Hypothalamus (tissue), 51 donors: ENCODE measurements around the gene TSHZ3.
A peak's percentile ranks its signal among the peaks of the same experiment; 100 is the strongest.

Experiments used
- DNase-seq, 51 donors: peaks; one replicate each; lab custom pipeline; 2025; lab: John Stamatoyannopoulos, UW

TSHZ3 gene

DNA sequence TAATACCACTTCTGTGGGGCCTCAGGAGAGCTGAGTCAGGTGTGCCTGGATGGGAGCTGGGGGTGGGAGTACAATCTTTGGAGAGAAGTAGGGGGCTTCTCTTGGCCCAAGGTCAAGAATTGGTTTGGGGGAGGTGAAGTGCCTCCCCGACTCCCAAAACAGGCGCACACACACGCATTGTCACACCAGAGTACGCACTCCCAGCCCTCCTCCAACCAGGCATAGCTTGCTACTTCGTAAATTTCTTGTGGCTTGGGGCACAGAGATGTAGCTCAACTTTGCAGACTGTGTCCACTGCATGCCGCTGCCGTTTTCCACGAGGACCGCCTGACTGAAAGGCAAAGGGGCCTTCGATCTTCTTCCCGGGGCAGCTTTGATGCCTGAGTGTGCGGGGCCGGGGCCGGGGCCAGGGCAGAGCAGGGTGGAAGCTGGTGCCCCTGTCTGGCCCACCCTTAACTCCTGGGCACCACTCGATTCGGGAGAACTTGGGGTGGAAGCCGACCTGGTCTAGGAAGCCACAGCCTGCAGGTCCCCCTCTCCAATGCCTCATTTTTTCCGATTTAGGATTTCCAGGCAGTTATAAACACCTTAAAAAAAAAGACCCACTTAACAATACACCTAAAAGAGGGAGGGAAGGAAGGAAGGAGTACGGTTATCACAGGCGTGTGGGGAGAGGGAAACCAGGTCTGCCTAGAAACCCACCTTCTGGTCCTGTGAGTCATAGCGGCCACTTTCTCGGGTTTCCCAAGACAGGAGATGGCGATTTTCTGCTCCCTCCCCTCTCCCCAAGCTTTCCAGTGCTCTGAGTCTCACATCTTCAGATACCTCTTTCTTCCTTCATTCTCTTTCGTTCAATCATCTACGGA lies 5.8 kb upstream of the TSHZ3 start:
- DNase-seq: no peak

DNA sequence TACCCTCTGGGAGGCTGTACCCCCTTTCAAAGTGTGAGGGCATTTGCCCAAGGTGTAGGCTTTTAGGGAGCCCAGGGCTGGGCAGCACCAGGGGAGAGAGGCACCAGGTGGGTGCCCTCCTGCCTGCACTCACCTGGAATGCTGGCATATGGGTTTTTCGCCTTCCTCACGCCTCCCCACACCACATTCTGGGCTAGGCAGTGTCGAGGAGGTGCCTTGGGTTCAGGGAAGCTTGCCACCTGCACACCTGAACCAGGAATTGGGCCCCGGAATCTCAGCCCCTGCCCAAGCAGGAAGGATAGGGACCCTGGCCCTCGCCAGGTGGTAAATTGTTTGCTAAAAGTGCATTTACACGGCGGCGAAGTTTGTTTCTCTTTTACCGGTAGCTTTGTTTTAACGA lies 5.1 kb upstream of the TSHZ3 start:
- DNase-seq: no peak

DNA sequence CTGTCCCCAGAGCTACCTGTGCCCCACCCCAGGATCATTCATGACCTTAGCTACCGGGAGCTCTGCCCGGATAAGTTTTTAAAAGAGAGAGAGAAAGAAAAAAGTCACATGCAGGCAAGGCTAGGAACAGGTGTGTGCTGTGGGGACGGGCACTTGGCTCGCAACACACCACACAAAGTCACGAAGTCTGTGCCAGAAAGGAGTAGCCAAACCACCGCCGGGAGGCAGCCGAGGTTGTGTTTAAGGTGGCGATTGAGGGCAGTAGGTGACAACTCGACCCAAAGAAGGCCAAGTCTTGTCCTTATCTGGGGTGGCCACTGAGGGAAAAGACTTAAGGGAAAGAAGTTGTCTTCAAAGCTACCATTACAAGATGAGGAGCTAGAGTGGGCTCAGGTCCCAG lies 4.6 kb upstream of the TSHZ3 start:
- no peak for DNase-seq

DNA sequence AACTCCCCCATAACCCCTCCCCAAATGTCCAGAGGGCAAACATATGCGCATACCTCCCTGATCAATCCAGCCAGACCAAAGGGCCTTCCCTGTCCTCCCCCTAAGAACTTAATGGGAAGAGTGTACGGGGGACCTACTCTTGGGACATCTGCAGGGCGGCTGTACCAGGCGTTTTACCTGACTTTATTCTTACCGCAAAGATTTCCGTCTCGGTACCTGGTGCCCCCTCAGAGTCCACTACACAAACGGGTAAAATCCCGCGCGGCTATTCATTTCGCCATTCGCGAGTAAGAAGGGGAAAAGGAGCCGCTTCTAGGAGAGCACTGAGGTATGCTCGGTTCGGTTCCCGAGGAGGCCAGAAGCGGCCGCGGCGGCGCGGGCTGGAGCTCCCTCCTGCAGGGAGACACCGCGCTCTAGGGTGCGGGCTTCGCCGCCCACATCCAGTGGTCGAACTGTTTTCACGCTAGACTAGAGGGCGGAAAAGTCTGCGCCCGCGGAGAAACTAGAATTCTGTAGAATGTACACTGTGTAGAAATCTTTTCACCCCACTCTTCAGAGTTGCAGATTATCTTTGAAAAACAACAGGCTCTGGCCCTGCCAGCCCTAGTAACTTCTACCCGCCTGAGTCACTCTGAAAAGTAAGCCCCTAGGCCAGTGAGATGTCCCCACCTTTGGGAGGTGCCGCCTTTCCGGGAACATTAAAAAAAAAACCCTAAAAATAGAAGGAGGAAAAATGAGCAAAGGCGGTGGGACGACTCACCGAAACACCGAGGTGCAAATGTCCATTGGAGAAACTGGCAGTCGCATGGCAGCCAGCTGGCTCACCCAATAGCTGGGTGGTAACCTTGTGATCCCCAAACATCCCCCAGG lies 3.8 kb upstream of the TSHZ3 start:
- DNase-seq: no peak

DNA sequence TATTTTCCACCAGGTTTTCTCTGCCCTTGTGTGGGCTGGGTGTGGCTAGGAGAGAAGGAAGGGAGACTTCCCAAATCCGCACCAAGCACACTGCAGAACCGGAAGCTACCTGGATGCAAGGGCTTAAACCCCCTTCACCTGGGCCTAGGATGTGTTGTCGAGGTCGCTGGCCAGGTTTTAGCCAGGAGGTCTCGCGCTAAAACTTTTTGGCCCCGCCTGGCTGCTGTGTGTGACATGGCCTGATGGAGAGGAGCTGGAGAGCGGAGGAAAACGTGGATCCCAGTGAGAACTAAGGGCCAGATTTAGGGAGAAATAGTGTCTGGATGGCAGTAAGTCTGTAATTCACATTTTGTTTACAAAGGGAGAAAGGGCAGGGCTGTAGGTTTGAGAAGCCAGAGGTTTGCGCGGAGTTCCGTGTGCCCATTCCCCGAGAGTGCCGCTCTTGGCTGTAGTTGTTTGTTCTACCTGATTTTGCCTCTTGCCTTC lies 3.1 kb upstream of the TSHZ3 start:
- no peak for DNase-seq

DNA sequence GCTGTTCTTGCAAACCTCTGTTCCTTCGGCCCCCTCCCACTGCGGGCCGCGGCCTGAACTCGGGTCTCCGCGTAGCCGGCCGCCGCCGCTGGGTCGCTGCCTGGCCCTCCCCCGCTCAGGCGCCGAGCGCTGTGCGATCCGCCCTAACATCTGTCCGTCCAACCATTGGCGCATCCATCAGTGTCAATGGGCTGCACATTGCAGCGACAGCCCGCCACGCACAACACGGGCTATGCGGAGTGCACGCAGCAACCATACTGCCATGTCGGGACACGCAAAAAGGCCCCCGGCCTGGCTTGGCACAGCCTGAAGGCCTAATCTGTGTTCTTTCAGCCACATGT lies 2.6 kb upstream of the TSHZ3 start:
- no peak for DNase-seq

DNA sequence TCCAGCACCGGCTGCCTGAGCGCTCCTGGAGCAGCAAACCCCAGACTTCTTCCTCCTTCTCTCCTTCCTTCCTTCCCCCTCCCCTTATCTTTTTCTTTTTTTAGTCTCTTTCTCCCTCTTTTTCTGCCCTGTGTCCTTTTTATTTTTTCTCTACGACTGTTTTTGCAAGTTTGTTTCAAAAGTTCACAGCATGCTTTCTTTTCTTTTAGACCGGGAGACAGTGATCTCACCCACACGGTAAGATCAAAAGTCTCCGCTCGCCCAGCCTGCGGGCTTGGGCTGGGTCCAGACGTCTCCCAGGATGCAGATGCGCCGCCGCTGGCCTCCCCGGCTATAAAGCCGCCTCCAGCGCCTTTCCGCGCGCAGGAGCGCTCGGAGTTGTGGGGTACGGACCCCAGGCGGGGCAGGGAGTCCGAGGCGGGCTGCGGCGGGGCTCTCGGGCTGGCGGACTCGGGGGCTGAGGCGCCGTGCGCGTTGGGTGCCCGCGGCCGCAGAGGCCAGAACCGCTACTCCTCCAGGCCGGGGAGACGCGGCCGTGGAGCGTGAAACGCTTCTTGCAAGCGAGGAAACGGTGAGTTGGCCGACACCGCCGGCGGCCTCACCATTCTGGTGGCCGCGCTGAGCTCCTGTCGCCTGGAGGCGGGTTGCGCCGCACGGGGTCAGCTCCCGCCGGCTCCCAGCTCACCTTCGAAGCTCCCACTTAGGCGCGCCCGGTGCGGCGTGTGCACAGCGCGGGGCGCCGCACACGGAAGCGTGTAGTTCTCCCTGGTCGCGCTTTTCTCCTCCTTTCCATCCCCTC lies 2.0 kb upstream of the TSHZ3 start:
- peak in 7 of 51 donors; percentile 2 to 41 (median 19) for DNase-seq

DNA sequence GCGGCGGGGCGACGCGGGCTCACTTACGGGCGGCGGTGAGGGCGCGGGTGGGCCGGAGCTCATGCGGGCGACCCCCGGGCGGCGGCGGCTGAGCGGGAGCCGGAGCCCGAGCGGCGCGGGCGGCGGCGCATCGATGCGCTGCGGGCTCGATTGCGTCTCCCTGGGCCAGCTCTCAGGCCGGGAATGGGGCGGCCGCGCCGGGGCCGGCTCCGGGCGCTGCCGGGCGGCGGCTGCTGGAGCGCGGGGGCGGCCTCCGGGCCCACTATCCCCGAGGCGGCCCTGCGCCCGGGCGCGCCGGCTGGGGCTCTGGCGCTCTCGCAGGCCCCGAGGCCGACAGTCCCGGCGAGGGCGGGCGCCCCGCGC lies 1.4 kb upstream of the TSHZ3 start:
- DNase-seq: peak in 29 of 51 donors; percentile 4 to 66 (median 30)

DNA sequence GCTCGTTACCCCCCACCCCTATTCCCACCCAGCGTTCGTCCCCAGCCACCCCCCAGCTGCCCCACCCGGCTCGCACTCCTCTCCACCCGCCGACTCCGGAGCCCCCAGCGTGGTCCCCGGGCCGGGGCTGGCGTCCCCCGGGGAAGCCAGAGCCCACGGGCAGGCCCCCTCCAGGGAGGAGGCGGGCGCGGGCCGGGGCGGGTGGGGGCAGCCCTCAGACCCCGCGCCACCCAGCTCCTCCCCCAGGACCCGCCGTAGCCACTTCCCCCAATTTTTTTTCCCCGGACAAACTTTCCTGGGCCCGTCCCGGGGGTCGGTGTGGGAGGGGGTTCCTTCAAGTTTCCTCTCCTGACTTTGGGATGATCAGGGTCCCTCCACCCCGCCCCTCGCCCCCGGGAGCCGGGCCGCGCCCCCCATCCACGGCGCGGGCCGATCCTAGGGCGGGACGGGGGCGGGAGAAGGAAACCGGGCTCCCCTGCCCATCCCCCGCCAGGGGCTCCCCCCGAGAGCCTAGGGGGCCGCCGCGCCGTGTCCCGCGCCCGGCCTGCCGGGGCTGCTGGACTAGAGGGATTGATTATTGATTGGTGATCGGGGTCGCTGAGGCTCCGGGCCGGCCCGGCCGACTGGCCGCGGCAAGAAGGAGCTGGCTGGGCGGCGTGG lies 927 bp upstream of the TSHZ3 start:
- peak in 7 of 51 donors; percentile 26 to 54 (median 40) for DNase-seq

DNA sequence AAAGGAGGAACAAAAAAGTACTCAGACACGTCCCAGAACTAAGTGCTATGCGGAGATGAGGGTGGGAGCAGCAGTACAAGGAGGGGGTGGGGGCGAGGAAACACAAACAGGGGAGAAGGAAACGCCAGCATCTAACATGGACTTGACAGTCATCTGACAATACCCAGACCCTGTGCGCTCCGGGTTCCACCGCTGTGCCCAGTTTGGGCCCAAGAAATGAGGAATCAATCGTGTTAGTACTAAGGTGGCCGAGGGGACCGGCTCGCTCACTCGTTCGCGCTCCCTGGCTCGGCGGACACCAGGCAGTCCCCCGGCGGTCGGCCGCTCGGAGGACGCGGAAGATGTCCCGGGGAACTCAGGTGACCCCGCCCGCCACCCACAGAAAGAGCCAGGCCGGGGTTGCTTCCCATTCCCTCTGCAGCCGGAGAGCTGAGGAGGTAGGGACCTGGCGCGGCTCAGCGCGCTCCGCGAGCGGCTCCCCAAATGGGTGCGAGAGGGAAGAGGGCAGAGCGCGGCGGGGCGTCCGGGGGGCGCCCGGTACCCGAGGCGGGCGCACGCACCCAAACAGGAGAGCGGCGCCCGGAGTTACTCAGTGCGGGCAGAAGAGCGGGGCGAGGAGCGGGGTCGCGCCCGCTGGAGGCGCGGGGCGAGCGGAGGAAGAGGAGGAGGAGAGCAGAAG lies 616 bp downstream of the TSHZ3 start:
- DNase-seq: peak in 14 of 51 donors; percentile 3 to 55 (median 25)

DNA sequence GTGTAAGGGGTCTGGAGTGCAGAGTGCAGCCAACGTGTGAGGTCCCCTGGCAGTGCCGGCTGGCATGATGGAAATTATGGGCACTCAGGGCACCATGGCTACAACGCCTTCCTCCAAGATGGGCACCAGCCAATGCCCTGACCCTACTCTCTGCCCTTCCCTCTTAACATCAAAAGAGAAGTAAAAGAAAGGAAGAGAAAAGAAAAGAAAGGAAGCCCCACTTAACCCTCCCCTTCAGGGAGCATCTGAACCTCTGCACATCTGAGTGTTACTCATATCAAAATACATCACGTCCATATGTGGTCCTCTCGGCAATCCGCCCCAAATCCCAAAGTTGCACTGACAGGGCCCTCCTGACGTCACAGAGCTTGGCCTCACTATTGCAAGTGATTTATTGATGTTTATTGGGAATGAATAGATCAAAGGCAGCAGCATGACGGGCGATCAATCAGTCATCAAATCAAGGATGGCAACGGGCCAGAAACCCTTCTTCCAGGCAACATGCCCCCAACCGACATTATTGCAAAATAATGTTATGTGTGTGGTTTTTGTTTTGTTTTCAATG lies 1.3 kb downstream of the TSHZ3 start:
- no peak for DNase-seq

DNA sequence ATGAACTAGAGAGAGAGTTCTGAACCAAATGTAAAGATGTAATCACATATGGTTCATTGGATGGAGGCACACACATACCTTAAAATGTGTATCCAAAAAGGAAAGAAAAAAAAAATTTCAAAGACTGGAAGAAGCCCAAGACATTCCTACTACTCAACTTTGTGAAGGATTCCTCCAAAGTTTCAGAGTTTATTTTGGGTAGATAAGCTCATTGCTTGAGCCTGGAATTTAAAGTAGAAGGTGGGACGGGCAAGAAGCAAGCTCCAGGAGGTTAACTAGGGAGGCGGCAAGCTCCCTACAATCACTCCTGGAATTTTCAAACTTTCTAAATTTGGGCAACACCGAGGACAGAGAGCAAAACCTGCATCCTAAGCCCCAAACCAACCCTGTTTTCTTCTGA lies 1.9 kb downstream of the TSHZ3 start:
- no peak for DNase-seq

DNA sequence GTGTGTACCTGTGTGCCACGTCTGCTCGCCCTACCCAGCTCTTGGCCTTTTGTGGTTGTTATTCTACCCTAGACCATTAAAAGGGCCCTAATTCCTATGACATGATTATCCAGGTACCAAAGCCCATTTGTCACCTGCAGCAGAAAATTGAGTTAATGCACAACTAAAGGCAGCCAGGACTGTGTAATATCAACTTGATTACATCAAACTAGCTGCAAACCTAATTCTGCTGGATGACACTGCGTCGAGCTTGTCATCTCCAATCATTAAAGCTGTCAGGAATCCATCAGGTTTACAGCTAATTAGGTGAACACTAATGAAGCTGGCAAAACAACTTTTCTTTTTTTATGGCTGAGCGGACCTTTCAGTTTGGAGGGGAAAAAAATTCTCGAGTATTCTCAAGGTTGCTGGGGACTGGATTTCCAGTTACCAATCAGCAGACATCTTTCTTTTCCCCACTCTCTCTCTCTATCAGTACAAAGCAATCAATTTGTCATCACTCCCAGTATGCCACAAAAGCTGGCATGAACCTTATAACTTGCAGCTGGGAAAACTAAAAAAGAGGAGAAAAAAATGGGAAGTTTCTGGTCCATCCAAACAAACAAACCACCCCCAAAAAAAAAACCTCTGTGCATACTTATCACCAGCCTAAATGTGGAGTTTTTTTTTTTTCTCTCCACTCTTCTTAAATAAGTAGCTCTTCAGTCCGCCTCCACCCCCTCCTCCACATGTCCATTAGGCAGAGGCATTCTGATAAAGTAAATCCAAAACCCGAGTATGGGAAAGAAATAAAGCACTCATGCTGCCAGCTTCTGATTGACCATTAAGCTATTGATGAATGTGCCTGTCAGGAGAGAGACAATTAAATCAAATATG lies 2.8 kb downstream of the TSHZ3 start:
- no peak for DNase-seq

DNA sequence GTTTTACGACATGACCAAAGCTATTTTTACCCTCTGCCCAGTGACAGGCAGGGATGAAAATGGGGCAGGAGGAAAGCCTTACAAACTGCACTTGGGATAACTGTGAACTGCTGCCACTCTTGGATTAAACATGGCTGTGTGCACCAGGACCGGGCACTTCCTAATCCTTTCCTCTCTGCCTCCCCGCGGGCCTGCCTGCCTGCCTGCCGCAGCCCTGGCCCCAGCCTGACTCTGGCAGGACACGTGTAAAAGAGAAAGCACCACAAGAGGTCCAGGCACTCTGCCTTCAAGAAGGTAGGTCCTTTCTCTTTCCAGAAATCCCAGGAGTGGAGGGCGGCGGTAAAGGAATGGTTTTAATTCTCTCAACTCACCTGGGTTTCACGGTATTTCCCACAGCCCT lies 4.8 kb downstream of the TSHZ3 start:
- peak in 2 of 51 donors; percentile 1 to 4 for DNase-seq

DNA sequence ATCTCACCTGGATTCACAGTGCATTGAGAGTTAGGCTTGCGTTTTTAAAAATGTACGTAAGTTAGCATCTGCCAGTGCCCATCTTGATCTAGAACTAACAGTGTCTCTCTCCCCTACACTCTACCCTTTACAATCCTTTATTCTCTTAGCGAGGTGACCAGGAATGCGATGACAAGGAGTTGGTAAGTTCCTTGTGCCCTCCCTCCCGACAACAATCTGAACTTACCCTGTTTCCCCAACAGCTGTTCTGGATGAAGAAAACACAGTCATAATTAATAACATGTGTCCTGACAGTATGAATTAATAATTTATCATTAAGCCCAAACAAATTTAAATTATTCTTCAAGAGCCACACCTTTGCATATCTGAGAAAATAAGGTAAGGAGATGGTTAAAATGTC lies 6.3 kb downstream of the TSHZ3 start:
- DNase-seq: no peak

DNA sequence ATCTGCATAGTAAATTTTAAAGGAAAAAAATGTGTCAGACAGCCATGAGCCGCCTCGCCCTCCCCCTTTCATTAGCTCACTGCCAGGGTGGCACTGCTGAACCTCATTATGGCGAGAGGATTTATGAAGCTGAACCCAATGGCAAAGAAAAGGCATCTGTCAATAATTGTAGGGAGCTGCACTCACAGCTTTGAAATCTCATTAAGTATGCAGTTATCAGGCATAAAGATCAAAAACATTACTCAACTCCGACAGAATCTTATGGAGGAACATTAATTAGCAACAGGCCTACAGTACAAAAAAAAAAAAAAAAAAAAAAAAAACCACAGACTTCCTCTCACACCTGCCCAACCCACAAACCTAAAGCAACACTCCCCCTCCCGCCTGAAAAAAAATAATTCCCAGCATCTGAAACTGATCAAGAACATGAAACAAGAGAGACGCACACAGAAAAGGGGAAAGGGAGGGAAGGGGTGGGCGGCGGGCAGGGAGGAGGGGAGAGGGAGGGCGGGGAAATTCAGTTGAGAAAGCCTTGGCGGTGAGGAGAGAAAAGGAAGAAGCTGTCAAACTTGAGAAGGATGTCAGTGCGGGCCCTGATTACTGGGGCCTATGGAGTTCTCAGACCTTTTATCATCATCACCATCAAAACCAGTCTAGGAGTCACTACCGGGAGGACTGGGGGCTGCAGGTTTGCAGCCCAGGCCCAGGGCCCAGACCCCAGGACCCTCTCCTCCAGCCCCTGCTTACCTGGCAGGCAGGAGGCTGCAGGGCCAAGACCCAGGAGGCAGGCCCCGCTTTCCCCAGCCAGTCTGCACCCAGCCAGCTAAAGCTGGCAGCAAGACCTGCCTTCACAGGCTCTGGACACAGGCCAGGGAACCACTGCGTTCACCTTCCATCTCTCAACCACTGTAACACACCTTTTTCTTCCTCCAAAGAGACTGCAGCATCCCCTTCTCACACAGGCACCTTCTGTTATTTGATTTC lies 8.9 kb downstream of the TSHZ3 start:
- no peak for DNase-seq

DNA sequence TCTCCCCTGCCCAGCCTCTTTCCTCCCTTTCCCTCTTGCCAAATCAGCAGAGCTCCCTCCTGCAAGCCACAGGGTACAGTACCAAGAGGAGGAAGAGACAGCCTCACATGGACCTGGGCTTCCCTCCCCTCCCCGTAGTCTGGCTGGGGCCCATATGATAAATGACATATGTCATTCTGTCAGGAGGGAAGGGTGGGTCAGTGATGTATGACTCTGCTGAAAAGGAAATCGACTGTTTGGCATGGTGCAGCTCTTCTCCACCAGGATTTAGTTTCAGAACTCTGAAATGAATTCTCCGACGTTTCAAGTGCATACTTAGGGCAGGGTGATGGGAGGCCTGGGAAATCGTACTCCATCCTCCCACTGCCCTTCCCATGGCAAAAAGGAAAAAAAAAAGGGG lies 9.8 kb downstream of the TSHZ3 start:
- no peak for DNase-seq
